ENCODE results near the gene EXOSC1.
A peak's percentile ranks its signal among the peaks of the same experiment; 100 is the strongest.

Gene EXOSC1, protein sequence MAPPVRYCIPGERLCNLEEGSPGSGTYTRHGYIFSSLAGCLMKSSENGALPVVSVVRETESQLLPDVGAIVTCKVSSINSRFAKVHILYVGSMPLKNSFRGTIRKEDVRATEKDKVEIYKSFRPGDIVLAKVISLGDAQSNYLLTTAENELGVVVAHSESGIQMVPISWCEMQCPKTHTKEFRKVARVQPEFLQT

DNA sequence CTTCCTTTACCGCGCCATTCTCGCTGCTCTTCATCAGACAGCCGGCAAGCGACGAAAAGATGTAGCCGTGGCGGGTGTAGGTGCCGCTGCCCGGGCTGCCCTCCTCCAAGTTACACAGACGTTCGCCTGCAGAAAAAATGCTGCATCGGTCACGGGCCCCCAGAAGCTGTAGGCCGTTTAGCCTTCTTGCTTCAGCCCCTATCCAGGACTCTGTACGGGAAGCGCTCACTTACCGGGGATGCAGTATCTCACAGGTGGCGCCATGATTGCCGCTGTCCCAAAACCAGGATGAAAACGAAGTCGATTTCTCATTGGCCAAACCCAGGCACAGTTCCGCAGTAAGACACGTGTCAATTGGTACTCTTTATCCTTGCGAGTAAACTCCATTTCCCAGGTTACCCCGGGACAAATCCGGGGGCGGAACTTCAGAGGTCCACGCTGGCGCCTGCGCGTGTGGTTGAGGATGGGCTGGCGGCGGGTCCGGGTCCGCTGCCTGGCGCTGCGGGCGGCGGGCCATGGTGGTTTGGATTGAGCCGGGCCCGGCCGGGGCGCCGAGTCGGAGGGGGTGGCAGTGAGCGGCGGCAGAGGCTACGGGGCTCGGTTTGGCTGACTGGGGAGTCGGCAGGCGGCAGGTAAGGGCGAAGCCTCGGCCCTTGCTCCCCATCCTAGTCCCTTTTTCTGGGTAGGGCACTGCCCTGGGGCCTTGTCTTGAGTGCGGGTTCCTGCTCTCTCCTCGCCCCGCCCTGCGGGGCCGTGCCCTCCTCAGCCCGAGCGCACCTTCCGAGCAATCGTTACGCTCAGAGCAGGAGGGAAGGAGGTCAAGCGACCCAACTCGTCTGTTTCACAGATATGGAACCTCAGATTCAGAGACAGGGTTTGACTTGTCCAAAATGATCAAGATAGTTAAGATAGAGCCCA, at the start of gene EXOSC1, which contains the start of gene ZDHHC16:
TSS of gene EXOSC1 (minus strand) at position 285 of the 918 bp plus-strand sequence. CDS start at position 264, 21 bp downstream.
TSS of gene ZDHHC16 (plus strand) at position 454 of the 918 bp plus-strand sequence. CDS start 5,501 bp downstream, outside the sequence.
- ChIA-PET POLR2A (no interaction called here), CTCF (interaction anchor here (1.0 to 1.7 kb wide), 5 partner anchors 9 to 107 kb away, joined by 3 to 8 read pairs (median 3); no protein-coding TSS in a partner anchor)
- peak within 1 kb of the TSS; percentile 94 for H3K4me3 ChIP-seq (ENCODE audit: low read depth, low read length)
- peak; percentile 81 for DNase-seq (ENCODE audit: low read depth, low spot score)
- TF ChIP-seq, protein P1, sequence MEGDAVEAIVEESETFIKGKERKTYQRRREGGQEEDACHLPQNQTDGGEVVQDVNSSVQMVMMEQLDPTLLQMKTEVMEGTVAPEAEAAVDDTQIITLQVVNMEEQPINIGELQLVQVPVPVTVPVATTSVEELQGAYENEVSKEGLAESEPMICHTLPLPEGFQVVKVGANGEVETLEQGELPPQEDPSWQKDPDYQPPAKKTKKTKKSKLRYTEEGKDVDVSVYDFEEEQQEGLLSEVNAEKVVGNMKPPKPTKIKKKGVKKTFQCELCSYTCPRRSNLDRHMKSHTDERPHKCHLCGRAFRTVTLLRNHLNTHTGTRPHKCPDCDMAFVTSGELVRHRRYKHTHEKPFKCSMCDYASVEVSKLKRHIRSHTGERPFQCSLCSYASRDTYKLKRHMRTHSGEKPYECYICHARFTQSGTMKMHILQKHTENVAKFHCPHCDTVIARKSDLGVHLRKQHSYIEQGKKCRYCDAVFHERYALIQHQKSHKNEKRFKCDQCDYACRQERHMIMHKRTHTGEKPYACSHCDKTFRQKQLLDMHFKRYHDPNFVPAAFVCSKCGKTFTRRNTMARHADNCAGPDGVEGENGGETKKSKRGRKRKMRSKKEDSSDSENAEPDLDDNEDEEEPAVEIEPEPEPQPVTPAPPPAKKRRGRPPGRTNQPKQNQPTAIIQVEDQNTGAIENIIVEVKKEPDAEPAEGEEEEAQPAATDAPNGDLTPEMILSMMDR (IDR thresholded peaks at IDR 0.05; ENCODE audit: insufficient read depth, low read length, missing control alignments), result no peak

DNA sequence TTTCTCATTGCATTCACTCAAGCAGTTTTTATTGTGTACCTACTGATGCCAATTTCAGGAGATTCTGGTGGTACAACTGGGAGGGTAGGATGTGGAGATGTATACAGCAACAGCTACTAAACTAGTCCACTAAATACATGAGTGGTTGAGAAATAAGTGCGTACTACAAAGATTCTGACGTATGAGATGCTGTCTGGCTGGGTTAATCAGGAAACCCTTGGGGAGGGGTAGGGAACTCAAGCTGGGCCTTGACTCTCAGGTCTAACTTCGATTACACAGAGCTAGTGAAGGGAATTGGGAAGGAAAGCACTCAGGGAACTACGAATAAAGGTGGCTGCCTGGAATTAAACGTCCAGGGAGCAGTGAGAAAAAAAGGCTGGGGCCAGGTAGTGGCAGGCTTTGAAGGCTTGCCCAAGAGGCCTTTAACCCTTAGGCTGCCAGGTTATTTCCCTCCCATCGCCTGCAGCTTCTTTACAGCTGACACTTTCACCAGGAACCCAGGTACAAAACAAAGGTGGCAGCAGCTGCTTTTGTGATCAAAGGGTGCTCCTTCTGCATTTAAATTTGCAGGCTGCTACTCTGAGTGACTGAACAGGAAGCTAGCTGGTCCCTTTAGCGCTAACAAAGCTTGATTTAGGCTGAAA, 49.2 kb upstream of the EXOSC1 start:
- CTCF ChIA-PET, result interaction anchor here (0.8 to 1.6 kb wide), 5 partner anchors 13 to 117 kb away, joined by 3 to 4 read pairs (median 3); no protein-coding TSS in a partner anchor
- no peak overlapping the region for H3K4me3 ChIP-seq (ENCODE audit: low read depth, low read length)

DNA sequence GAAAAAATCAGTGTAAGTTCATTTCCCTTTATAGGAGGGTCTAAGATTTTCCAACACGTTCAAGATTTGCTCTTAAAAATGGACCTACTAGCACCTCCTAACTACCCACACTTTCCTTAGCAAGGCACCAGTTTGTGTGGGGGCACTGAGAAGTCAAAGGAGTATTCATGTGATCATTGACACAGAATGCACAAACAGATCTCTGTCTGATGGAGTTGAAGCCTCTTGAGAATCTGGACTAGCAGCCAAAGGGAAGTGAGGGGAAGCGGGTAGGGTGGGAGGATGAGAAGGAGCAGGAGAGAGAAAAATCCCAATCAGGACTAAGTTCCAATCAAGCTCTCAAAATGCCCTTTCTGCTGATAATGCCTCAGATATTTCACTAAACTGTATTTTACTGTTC, 48.3 kb upstream of the EXOSC1 start:
- TF ChIP-seq, protein P1 (IDR thresholded peaks at IDR 0.05; ENCODE audit: insufficient read depth, low read length, missing control alignments), result no peak
- no peak overlapping the region for H3K4me3 ChIP-seq (ENCODE audit: low read depth, low read length)
- ChIA-PET POLR2A (no interaction called here), CTCF (interaction anchor here (0.8 to 1.6 kb wide), 2 partner anchors 59 to 117 kb away, joined by 3 to 4 read pairs; no protein-coding TSS in a partner anchor)
- DNase-seq (ENCODE audit: low read depth, low spot score), result no peak

More for the DNA sequence above, 49.2 kb upstream of the EXOSC1 start:
- DNase-seq (ENCODE audit: low read depth, low spot score), result no peak
- TF ChIP-seq, protein P1 (IDR thresholded peaks at IDR 0.05; ENCODE audit: insufficient read depth, low read length, missing control alignments), result no peak
- POLR2A ChIA-PET, result interaction anchor here (0.7 kb wide), 1 partner anchor 145 kb away, joined by 3 read pairs; the partner anchor contains the start of gene PI4K2A

DNA sequence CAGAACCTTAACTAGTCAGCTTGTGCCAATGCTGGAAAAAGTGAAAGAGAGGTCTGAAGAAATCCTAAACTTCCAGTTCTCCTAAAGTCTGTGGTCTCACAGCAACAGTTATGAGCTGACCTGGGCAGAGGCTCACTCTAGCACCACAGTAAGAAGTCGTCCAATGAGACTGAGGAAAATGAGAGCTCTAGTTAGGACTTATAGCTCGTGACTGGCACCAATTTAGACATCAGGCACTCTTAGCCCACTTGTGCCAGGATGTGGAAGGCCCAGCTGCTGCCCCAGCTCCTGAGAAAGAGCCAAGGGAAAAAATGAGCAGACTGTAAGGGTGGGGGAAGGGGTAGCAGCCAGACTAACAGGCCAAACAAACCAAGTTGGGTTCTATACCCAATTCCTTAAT, 44.8 kb upstream of the EXOSC1 start:
- CTCF ChIA-PET, result interaction anchor here (0.6 to 1.6 kb wide), 5 partner anchors 9 to 84 kb away, joined by 3 to 4 read pairs (median 3); partner anchors contain the start of genes ANKRD2 and UBTD1
- POLR2A ChIA-PET, result no interaction called here
- TF ChIP-seq, protein P1 (IDR thresholded peaks at IDR 0.05; ENCODE audit: insufficient read depth, low read length, missing control alignments), result no peak
- DNase-seq (ENCODE audit: low read depth, low spot score), result no peak
- no peak overlapping the region for H3K4me3 ChIP-seq (ENCODE audit: low read depth, low read length)

DNA sequence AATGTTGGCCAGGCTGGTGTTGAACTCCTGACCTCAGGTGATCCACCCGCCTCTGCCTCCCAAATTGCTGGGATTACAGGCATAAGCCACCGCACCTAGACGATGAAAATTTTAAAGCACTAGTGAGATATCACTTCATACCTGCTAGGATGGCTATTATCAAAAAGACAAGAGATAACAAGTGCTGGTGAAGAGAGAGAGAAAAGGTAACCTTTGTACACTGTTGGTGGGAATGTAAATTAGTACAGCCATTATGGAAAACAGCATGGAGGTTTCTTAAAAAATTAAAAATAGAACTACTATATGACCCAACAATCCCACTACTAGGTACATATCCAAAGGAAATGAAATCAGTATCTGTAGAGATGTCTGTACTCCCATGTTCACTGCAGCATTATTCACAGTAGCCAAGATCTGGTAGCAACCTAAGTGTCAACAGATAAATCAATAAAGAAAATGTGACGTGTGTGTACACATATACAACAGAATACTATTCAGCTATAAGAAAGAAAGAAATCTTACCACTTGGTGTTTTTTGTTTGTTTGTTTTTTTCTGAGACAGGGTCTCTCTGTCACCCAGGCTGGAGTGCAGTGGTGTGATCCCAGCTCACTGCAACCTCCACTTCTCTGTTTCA, 40.0 kb upstream of the EXOSC1 start:
- CTCF ChIA-PET, result no interaction called here
- POLR2A ChIA-PET, result no interaction called here
- no peak for DNase-seq (ENCODE audit: low read depth, low spot score)
- TF ChIP-seq, protein P1 (IDR thresholded peaks at IDR 0.05; ENCODE audit: insufficient read depth, low read length, missing control alignments), result no peak
- no peak overlapping the region for H3K4me3 ChIP-seq (ENCODE audit: low read depth, low read length)

All from AG04449 (cell line).